RPMI7951 (cell line): ENCODE measurements around the gene ARHGAP19. TPM values are rescaled to one million over a fixed set of nuclear protein-coding genes. Genes with fewer than 3 reads are reported as not detected.

Source experiments
- DNase-seq: peaks from one replicate; pipeline ENCODE4 v3.0.0-alpha.2; 2012; ENCODE audit warnings: low read depth
- total RNA-seq: library from RNA; depleted of rRNA; stranded (reverse); fragments of >200 nt; shearing (Covaris generic); gene quantifications from 2 replicates; pipeline ENCODE4 v1.2.3, GENCODE V29; 2014

ARHGAP19 gene
- total RNA-seq, 1 experiment from 2014 or later: 6.0 TPM

DNA sequence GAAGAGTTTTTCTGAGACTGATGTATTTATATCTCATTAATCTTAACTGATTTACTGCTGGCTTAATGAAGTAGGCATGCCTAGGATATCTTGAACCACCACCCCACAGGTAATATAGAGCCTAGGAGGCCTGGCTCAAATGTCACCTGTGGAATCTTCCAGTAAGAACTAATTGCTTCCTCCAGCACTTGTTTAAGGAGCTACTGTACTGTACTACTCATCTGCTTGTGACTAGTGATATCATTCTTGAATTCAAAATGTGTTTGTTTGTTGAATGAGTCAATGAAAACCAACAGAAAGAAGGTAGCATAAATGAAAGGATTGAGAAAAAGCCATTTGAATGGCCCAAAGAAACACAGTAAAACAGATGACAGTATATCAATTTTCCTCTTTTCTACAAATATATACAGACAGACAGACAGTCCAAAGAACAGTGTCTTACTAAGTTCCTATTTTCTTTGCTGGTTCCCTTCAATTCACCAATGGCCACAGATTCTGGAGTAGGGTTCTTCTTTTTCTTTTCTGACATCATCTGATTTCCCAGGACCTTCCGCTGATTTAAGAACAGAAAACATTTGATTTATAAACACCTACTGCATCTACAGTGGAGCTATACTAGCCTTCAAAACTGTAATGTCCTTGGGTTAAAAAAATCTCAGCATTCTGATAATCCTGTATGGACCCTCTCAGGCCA, 63.0 kb downstream of the ARHGAP19 start:
- no peak for DNase-seq

DNA sequence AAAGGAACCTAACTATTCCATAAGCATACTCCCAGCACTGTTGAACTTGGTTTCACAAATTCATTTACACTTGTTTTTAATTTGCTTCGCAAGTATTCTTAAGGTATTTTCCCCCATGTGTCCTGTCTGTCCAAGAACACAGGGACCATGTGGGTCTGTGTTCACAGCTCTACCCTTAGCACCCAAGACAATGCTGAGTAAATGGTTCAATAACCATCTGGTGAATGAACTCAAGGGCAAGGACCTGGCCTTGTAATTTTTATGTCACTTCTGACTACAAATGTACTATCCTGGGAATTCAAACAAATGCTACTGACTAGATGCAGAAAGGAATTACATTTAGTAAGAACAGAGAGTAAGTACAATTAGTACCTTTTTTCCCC, 63.7 kb downstream of the ARHGAP19 start:
- DNase-seq: no peak

DNA sequence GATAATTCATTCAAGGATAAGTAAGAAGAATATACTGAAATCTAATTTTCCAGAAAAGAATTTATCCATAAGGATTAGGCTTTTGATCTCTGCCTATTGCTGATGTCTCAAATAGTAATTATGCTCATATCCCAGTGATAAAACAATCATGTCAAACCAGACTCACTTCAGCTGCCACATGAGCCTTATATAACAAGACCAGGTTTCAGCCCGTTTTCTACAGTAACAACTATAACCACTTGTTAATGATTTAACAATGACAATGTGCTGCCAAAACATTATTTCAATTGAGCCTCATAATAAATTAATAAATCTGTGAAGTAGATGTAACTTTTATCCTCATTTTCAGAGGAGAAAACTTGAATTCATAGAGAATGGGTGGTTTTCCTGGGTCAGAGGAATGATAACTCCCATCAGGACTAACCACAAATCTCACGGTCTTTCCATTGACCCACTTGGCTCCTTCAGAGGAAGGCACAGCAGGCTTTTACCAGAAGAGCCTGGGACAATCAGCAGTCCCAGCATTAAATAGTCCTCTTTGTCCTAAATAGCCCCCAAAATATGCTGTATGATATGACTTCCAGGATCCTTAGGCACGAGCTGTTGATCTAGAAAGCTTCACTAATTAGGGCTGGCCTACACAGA, 64.2 kb downstream of the ARHGAP19 start:
- no peak for DNase-seq

DNA sequence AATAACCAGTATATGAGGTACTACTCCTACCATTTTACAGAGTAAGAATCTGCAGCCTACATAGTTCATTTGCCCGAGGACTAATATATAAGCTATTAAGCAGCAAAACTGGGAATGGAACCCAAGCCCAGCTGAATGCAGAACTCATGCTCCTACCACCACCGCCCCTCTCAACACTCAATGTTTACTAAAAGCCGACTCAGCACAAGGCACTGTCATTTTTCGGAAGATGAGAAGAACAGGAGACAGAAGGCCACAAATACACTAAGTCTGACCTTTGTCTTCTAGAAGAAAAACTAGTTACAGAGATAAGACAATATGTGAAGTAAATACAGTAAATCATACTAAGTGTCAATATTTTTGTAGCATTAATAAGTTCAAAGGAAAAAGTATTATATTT, 66.0 kb downstream of the ARHGAP19 start:
- no peak for DNase-seq

DNA sequence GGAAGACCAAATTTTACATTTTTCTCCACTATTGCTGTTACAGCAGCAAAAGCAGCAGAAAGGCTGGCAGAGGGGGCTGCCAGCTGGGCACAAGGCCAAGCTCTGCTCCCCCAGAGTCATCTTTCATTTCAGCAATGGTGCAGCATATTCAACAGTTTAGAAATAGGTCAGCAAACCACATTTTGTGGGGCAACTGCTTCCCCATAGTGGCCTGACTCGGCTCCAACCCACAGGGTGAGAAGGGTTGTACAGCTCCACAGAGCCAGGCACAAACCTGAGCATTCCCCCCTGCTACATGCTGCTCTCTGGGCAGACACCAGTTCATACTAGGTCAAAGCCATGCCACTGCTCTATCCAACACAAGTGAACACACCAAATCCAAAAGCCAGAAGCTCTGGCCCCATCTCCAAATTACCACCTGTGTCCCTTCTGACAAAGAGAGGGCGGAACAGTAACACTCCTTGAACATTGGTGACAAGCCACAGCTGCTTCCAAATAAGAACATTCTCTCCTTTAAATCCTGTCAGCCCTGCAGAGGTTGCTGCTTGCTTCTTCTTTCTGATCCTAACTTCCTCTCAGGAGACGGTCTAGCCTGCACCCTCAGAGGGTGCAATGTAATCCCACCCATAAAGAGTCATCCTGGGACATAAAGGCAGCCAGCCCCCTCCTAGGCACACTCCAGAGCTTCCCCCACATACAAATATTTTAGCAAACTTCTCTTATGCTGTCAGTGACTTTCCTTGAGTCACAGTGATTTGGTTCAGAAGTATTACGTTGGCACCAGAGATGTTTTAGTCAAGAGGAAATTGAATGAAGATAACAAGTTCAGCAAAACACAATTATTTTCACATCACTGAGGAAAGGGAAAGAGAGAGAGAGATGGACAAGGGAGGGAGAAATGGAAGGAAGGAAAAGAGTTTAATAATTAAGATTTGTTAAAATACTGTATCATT, 67.7 kb downstream of the ARHGAP19 start:
- no peak for DNase-seq

DNA sequence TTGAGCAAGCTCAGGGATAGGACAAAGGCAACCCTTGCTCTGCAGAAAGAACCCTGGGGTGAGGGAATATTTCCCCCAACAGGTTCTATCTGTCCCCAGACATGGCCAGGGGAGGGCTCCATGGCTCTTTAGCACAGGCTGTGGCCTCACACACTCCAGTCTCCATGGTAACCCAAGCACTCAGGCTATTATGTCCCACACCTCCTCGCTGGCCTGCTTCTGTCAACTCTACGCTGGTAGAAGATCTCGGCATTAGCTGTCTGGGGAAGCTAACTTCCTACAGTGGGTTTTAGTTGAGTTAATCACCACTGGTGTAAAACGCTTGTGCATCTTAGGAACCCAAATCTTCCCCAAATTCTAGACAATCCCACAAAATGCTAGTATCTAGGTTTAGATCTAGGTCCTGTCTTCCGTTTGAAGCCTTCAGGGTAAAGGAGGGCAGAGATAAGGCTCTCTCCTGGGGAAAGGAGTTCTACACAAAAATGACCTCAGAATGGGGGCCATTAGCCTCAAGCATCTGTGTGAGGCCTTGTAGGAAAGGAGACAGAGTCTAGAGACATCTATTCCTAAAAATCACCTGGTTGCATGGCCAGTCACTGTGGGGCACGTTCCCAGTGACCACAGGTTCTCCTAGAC, 70.0 kb downstream of the ARHGAP19 start:
- DNase-seq: no peak

DNA sequence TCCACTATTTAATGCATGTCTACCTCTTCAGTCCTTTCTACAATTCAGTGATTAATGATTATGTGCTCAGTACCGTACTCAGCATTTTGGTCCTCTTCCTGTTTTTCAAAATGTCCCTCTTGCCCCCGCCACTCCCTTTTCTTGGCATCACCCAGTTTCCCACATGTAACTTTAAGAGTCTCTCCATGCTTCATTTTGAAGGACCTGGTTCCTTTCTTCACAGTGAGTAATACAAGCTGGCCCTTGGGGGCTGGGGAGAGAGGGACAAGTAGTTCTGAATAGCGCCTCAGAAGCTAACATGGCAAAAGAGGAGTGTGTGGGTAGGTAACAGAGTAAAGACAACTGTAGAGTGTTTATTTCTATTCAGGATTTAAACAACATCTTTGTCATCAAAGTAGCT, 72.1 kb downstream of the ARHGAP19 start:
- no peak for DNase-seq

DNA sequence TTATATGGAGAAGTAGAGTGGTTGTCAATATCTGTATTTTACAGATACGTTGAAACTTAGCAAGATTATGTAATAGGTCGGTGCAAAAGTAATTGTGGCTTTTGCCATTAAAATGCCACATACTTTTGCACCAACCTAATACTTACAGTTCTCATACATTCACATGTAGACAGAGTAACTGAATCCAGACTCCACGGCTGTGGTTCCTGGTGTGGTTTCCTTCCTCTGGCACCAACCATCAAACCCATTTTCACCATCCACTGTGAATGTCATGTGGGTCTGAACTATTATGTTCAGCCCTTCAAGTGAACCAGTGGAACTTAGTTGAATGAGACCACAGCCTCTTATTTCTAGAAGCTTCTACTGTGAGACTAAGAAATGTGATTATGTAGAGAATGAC, 75.1 kb downstream of the ARHGAP19 start:
- no peak for DNase-seq

DNA sequence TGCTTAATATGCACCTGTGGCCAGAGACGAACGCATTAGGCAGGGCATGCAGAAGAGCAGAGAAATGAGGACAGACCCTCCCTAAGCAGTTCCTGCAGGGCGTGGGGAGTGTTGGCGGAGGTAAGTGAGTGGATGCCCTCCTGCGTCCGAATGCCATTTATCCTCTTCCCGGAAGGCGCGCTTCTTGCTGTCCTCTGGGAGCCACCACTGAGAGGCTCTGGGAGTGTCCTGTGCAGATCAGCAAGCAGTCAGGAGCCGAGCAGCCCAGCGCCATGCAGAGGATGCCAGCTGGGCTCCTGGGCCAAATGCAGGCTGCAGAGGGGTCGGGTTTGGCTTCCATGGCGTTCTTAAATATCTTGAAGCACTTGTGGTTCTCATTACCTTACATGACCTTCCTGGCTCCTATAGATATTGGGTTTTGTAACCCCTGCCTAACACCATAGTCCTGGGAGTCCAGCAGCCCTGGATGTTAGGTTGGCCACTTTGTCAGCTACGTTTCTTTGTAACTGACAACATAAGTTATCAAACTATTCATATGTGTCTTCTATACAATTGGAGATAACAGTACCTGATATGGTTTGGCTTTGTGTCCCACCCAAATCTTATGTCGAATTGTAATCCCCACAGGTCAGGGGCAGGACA, 76.7 kb downstream of the ARHGAP19 start:
- no peak for DNase-seq

DNA sequence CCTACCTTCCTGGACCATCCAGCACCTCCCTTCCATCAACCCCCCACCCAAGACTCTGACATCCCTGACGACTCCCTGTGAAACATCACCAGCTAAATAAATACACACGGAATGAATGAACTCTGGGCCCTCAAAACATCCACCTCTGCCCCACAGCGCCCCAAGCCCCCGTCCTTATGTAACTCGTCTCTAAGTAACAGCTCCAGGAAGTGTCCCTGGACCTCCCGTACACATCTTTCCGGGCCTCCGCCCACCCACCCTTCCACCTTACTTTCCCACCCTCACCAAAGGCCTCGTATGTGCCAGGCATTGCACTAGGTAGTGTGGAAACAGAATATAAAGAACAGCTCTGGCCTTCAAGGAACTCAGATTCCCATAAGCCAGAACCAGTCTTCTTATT, 79.0 kb downstream of the ARHGAP19 start:
- DNase-seq: no peak

DNA sequence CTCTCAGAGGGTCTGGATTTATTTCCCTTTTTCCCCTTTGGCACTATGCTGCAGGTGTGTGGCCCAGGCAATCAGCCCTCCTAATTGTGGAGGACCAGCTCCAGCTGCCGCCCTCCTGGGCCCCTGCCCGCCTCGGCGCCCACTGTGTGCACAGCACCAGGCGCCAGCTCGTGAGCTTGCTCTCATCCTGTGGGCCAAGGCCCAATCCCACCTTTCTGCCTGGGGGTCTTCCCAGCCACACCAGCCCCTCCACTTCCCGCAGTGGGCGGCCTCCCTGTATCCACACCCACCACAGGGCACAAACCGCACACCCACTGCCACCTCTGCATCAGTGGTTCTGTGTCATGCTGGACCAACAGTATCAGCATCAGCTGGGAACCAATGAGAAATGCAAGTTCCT, 81.2 kb downstream of the ARHGAP19 start:
- DNase-seq: no peak

DNA sequence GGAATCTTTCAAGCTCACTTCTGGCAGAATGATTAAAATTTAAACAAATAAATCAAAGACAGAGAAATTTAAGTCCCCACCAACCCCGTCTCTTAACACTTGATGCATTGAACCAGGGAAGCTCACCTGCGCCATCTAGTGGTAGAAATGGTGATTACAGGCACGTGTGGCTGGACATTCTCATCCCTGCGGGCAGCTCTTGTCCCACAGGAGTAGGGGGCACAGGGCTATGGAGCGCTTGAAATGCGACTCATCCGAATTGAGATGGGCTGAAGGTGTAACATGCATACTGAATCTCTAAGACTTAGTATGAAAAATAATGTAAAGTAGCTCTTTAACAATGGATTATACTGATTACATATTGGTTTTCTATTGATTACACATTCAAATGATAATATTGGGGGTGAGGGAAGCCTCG, 81.9 kb downstream of the ARHGAP19 start:
- peak; percentile 55 for DNase-seq

DNA sequence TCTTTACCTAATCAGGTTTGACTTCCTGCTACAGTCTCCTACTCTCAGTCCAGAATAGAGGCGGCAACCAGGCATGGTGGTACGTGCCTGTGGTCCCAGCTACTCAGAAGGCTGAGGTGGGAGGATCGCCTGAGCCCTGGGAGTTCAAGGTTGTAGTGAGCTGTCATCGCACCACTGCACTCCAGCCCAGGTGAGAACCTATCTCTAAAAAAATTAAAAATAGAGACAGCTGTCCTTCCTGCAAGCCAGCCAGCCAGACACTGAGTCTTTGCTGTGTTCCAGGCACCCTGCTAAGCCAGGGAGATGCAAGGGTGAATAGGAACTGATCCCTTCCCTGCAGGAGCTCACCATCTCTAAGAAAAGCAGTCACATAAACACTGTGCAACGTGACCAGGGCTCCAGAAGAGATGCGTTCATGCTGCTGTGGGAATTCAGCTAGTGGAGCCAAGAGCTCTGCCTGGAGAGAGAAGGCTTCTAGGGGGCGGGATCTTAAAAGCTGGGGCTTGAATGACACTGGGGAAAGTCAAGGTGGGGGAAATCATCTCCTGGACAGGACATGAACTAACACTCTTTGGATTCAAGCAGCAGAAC, 84.6 kb downstream of the ARHGAP19 start:
- no peak for DNase-seq

DNA sequence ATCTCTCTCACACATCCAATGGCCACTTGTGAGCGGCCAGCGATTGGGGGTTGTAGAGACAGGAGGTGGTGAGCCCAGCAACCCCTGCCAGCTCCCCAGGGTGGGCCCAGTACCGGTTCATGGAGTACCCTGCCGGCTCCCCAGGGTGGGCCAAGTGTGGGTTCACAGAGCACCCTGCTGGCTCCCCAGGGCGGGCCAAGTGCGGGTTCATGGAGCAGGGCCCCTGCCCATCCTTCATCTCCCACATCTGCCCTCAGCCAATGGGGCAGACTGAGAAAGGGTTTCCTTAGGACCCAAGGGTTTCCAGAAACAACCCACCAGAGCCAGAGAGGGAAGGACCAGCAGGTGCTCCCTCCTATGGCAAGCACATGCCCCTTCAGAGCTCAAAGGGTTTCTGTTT, 85.3 kb downstream of the ARHGAP19 start:
- DNase-seq: no peak

DNA sequence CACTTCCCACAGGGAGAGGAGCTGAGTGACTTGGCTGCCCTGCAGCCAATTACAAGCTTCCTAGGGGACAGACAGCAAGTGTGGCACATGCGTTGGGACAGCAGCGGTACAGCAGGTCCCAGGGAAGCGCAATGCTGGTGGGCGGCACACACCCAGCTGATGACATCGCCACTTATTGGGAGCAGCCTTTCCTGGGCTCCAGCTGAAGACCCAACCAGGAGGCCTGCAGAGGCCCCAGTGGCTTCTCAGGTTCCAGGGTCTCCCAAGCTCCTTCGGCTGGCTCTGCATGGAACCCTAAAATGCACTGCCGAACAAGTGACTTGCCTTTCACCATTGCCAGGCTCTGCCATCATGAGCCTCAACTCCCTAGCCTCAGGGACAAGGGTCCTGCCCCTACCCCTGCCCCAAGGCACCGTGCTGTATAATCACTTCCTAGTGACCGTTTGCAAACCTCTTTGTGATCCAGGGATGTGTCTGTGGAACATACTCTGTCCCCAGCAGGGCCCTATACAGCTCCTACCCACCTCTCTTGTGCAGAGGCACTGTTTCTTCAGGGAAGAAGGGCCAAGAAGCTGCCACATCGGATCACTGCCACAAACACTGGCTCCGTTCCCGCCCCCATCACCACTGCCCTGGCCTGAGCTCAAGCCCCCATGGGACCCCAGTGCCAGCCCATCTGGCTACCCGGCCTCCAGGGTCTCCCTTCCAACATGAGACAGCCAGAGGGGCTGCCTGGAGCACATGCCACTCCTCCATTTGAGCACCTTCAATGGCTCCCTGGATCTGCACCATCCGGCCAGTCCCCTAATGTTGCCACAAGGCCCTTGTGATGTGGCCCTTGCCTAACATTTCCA, 87.4 kb downstream of the ARHGAP19 start:
- DNase-seq: no peak

DNA sequence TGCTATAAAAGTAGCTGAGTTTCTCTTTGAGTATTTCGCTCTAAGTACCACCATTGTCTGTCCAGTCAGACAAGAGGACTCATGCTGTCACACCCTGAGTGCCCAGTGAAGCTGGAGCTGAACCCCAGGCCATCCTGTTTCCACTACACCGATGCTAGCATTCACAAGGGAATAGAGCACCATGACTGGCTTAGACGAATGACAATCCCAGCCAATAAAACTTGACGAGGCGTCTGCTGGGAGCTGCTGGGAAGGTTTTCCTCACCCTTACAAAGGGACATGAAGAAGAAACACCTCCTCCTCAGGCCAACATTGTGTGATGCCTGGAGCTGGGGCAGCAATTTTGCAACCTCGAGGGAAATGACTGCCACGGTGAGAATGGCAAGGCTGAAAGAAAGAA, 89.2 kb downstream of the ARHGAP19 start:
- no peak for DNase-seq

DNA sequence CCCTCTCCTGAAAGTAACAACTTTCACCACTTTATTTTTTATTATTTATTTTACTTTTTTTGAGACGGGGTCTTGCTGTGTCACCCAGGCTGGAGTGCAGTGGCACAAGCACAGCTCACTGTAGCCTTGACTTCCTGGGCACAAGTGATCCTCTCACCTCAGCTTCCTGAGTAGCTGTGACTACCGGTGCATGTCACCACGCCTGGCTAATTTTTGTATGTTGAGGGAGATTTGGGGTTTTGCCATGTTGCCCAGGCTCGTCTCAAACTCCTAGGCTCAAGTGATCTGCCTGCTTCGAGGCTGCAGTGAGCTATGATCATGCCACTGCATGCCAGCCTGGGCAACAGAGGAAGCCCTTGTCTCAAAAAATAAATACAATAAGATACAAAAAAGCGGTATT, 91.8 kb downstream of the ARHGAP19 start:
- DNase-seq: no peak

DNA sequence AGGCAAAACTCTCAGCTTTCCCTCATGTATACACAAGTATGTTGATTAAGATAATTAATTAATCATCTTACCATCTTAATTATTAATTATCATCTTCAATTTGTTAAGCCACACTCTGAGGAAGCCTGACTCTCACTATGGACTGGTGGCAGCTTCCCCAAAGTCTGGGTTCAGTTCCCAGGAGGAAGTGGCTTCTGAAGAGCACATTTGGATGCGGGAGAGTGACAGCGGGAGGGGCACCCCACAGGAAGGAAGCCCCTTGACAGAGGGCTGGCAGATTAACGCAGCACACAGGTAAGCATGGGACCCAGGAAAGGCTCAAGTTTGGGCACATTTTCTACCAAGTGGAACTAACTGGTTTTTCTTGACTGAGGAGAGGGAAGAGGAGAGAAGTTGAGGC, 93.3 kb downstream of the ARHGAP19 start:
- no peak for DNase-seq

DNA sequence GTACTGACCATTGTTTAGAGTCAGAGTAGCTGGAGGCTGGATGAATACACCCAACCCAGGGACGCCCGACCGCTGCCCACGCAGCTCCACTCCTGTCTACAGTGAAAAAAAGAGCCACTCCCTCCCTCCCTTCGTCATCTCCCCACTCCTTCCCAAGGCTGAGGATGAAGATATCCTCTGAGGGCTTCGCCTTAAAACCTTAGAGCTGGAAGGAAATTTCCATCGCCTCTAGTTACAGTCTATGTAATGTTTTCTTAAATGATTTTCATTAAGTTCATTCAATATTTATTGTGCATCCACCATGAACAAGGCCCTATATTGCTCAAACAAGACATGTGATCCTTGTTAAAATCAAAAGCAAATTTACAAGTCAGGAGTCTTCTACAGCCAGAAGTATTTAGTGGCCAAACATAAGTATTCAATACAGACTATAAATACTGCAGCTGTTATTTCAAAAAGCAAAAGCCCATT, 95.4 kb downstream of the ARHGAP19 start:
- DNase-seq: peak; percentile 11
